SK-N-MC (cell line): Measurements from ENCODE around the gene PRKRIP1.
"Not testable (repeated sequence)": the region's sequence is repeated elsewhere in the genome, so short reads cannot be mapped to it uniquely, and the experiment has no call there.

Experiments used
- DNase-seq: peaks from one replicate; pipeline ENCODE4 v3.0.0-alpha.2; 2011; ENCODE audit warnings: low read depth, low spot score
- H3K27ac ChIP-seq: fragments of 200-600 bp; sonication (generic); 2 replicates; pipeline ENCODE4 v1.5.1; 2016; ENCODE audit warnings: mixed run types
- H3K36me3 ChIP-seq: fragments of 200-600 bp; sonication (generic); 2 replicates; pipeline ENCODE4 v1.6.1; 2017; ENCODE audit warnings: antibody characterized with exemption, low read length, mixed read lengths; ENCODE audit not compliant: insufficient read depth
- H3K4me3 ChIP-seq: fragments of 200-600 bp; sonication (generic); 2 replicates; pipeline ENCODE4 v1.5.1; 2016
- H3K9ac ChIP-seq: fragments of 200-600 bp; sonication (generic); 2 replicates; pipeline ENCODE4 v1.8.0; 2017; ENCODE audit warnings: mixed run types, mixed read lengths; ENCODE audit not compliant: insufficient read length
- H3K9me3 ChIP-seq: fragments of 200-600 bp; sonication (generic); 2 replicates; pipeline ENCODE4 v1.6.1; 2017; ENCODE audit warnings: low read depth, mild to moderate bottlenecking, antibody characterized with exemption, low read length, moderate library complexity, mixed read lengths
- EZH2 ChIP-seq: fragments of 200-600 bp; sonication (generic); IDR thresholded peaks from one replicate; pipeline ENCODE4 v1.6.1; 2017; ENCODE audit warnings: antibody characterized with exemption
- FOXP2 ChIP-seq: optimal IDR thresholded peaks from 2 replicates; pipeline ENCODE3; 2011; ENCODE audit warnings: mild to moderate bottlenecking, moderate library complexity; ENCODE audit not compliant: insufficient read depth; ENCODE audit errors: extremely low read length, control extremely low read depth
- POLR2AphosphoS5 ChIP-seq: IDR thresholded peaks from 2 replicates; pipeline ENCODE4 v1.6.1; 2012; ENCODE audit warnings: mild to moderate bottlenecking, low read depth, low read length, borderline replicate concordance

The PRKRIP1 gene

GRCh38 chr7:102468478-102469350, 72.6 kb downstream of the PRKRIP1 start:
- peaks cover 12% of the 10 kb centered on the region; the same call in 1 of the 2 replicates for H3K36me3 ChIP-seq
- DNase-seq = no peak
- TF ChIP-seq FOXP2 = no peak
- TF ChIP-seq EZH2 = no peak
- no peak for TF ChIP-seq POLR2AphosphoS5
- no peaks in the 10 kb centered on the region for H3K9me3 ChIP-seq
- no peak overlapping the region for H3K9ac ChIP-seq
- H3K27ac ChIP-seq = no peak overlapping the region
- H3K4me3 ChIP-seq = no peak overlapping the region

- TF ChIP-seq EZH2 = no peak
- TF ChIP-seq FOXP2 = no peak
- TF ChIP-seq POLR2AphosphoS5 = no peak
- Histone ChIP-seq H3K9ac (no peak overlapping the region), H3K9me3 (no peaks in the 10 kb centered on the region), H3K4me3 (no peak overlapping the region), H3K27ac (no peak overlapping the region), H3K36me3 (peaks cover 13% of the 10 kb centered on the region; the same call in 1 of the 2 replicates)
- no peak for DNase-seq
Observed at GRCh38 chr7:102469351-102469971, 73.3 kb downstream of the PRKRIP1 start.

GRCh38 chr7:102469972-102470825, 74.0 kb downstream of the PRKRIP1 start:
- Histone ChIP-seq H3K9ac (no peak overlapping the region), H3K27ac (no peak overlapping the region), H3K4me3 (no peak overlapping the region), H3K9me3 (no peaks in the 10 kb centered on the region), H3K36me3 (peaks cover 13% of the 10 kb centered on the region; the same call in 1 of the 2 replicates)
- DNase-seq = no peak
- no peak for TF ChIP-seq POLR2AphosphoS5
- no peak for TF ChIP-seq FOXP2
- TF ChIP-seq EZH2 = no peak

GRCh38 chr7:102471791-102472125, 75.6 kb downstream of the PRKRIP1 start:
- DNase-seq = no peak
- H3K27ac ChIP-seq = no peak overlapping the region
- TF ChIP-seq FOXP2 = no peak
- TF ChIP-seq POLR2AphosphoS5 = no peak; the same call in 1 of the 2 replicates
- TF ChIP-seq EZH2 = no peak

GRCh38 chr7:102472126-102473041, 76.2 kb downstream of the PRKRIP1 start:
- no peak overlapping the region for H3K9ac ChIP-seq
- DNase-seq = no peak
- no peaks in the 10 kb centered on the region for H3K9me3 ChIP-seq
- TF ChIP-seq FOXP2 = no peak
- no peak for TF ChIP-seq EZH2
- H3K36me3 ChIP-seq = peaks cover 13% of the 10 kb centered on the region; the same call in 1 of the 2 replicates
- no peak overlapping the region for H3K27ac ChIP-seq
- no peak overlapping the region for H3K4me3 ChIP-seq

More at GRCh38 chr7:102471791-102472125, 75.6 kb downstream of the PRKRIP1 start:
- H3K36me3 ChIP-seq = peaks cover 13% of the 10 kb centered on the region; the same call in 1 of the 2 replicates
- H3K4me3 ChIP-seq = no peak overlapping the region
- no peaks in the 10 kb centered on the region for H3K9me3 ChIP-seq
- no peak overlapping the region for H3K9ac ChIP-seq

- DNase-seq = no peak
- Histone ChIP-seq H3K36me3 (peaks cover 13% of the 10 kb centered on the region; the same call in 1 of the 2 replicates), H3K9ac (no peak overlapping the region), H3K9me3 (no peaks in the 10 kb centered on the region), H3K27ac (no peak overlapping the region), H3K4me3 (no peak overlapping the region)
- TF ChIP-seq POLR2AphosphoS5 (no peak), FOXP2 (no peak), EZH2 (no peak)
Observed at GRCh38 chr7:102473271-102473991, 77.3 kb downstream of the PRKRIP1 start.

- H3K4me3 ChIP-seq, DNase-seq, H3K27ac ChIP-seq, H3K9me3 ChIP-seq, H3K9ac ChIP-seq: not testable (repeated sequence)
- H3K36me3 ChIP-seq = peaks cover 13% of the 10 kb centered on the region; the same call in 1 of the 2 replicates
Observed at GRCh38 chr7:102474116-102474515, 78.0 kb downstream of the PRKRIP1 start.

GRCh38 chr7:102474736-102475435, 78.7 kb downstream of the PRKRIP1 start:
- not testable (repeated sequence) for DNase-seq

More at GRCh38 chr7:102474736-102475435, 78.7 kb downstream of the PRKRIP1 start:
- not testable (repeated sequence) for H3K9ac ChIP-seq, H3K27ac ChIP-seq, H3K9me3 ChIP-seq, H3K4me3 ChIP-seq
- H3K36me3 ChIP-seq = peaks cover 13% of the 10 kb centered on the region; the same call in 1 of the 2 replicates
